Trophoblast cell (in vitro differentiated cells and primary cell): ENCODE data around the gene CLPSL1.
A peak's percentile ranks its signal among the peaks of the same experiment; 100 is the strongest.

Experiments used
- DNase-seq, 2 donors: peaks; one replicate each; pipeline ENCODE4 v3.0.0-alpha.2; 2016
- H2AFZ ChIP-seq: 2 replicates; pipeline ENCODE4 v1.6.1; 2013; ENCODE audit warnings: low read length, moderate library complexity, mild to moderate bottlenecking; ENCODE audit not compliant: insufficient read depth, poor library complexity
- H2AK5ac ChIP-seq: 2 replicates; pipeline ENCODE4 v1.6.1; 2013; ENCODE audit warnings: mild to moderate bottlenecking, low read length
- H2BK120ac ChIP-seq: 2 replicates; pipeline ENCODE4 v1.6.1; 2013; ENCODE audit warnings: low read length, mild to moderate bottlenecking, moderate library complexity; ENCODE audit not compliant: insufficient read depth, poor library complexity
- H2BK12ac ChIP-seq: 2 replicates; pipeline ENCODE4 v1.6.1; 2013; ENCODE audit warnings: mild to moderate bottlenecking, low read length, moderate library complexity
- H2BK5ac ChIP-seq: 2 replicates; pipeline ENCODE4 v1.6.1; 2013; ENCODE audit warnings: low read length, low read depth, moderate library complexity, mild to moderate bottlenecking; ENCODE audit not compliant: poor library complexity
- H3K14ac ChIP-seq: 2 replicates; pipeline ENCODE4 v1.6.1; 2013; ENCODE audit warnings: mild to moderate bottlenecking, low read length
- H3K18ac ChIP-seq: 2 replicates; pipeline ENCODE4 v1.6.1; 2013; ENCODE audit warnings: mild to moderate bottlenecking, low read length
- H3K23ac ChIP-seq: 2 replicates; pipeline ENCODE4 v1.6.1; 2013; ENCODE audit warnings: low read length
- H3K27ac ChIP-seq: 2 replicates; pipeline ENCODE4 v1.5.1; 2013; ENCODE audit warnings: low read depth, mild to moderate bottlenecking, inconsistent platforms, low read length, moderate library complexity
- H3K27me3 ChIP-seq: 2 replicates; pipeline ENCODE4 v1.6.1; 2013; ENCODE audit warnings: inconsistent platforms, mild to moderate bottlenecking, low read length, moderate library complexity; ENCODE audit not compliant: insufficient read depth
- H3K36me3 ChIP-seq, 2 experiments: 1 replicate in 1 of 2; 2 replicates in 1 of 2; pipeline ENCODE4 v1.6.1; 2013; ENCODE audit warnings: low read length in 2 of 2, mild to moderate bottlenecking in 2 of 2, moderate library complexity in 1 of 2; ENCODE audit not compliant: insufficient read depth in 2 of 2, control insufficient read depth in 1 of 2
- H3K4ac ChIP-seq: 2 replicates; pipeline ENCODE4 v1.6.1; 2013; ENCODE audit warnings: low read depth, mild to moderate bottlenecking, low read length, moderate library complexity
- H3K4me1 ChIP-seq, 2 experiments: 1 replicate in 1 of 2; 2 replicates in 1 of 2; pipeline ENCODE4 v1.6.1; 2013; ENCODE audit warnings: low read length in 2 of 2, mild to moderate bottlenecking in 2 of 2, moderate library complexity in 1 of 2; ENCODE audit not compliant: insufficient read depth in 2 of 2, control insufficient read depth in 1 of 2
- H3K4me2 ChIP-seq: 2 replicates; pipeline ENCODE4 v1.6.1; 2013; ENCODE audit warnings: inconsistent platforms, mild to moderate bottlenecking, low read length, moderate library complexity
- H3K4me3 ChIP-seq: 2 replicates; pipeline ENCODE4 v1.5.1; 2013; ENCODE audit warnings: mild to moderate bottlenecking, low read depth, low read length, inconsistent platforms
- H3K79me1 ChIP-seq: one replicate; pipeline ENCODE4 v1.6.1; 2013; ENCODE audit warnings: low read length
- H3K79me2 ChIP-seq: 2 replicates; pipeline ENCODE4 v1.6.1; 2013; ENCODE audit warnings: low read length, mild to moderate bottlenecking; ENCODE audit not compliant: control insufficient read depth, insufficient read depth, poor library complexity
- H3K9ac ChIP-seq: 2 replicates; pipeline ENCODE4 v1.6.1; 2013; ENCODE audit warnings: mild to moderate bottlenecking, low read length
- H3K9me3 ChIP-seq: 2 replicates; pipeline ENCODE4 v1.6.1; 2013; ENCODE audit warnings: low read depth, mild to moderate bottlenecking, control low read depth, inconsistent platforms, low read length; ENCODE audit not compliant: insufficient read depth
- H4K12ac ChIP-seq: 2 replicates; pipeline ENCODE4 v1.6.1; 2013; ENCODE audit warnings: low read depth, mild to moderate bottlenecking, low read length, moderate library complexity
- H4K8ac ChIP-seq: 2 replicates; pipeline ENCODE4 v1.6.1; 2013; ENCODE audit warnings: low read depth, mild to moderate bottlenecking, low read length, moderate library complexity
- H4K91ac ChIP-seq: one replicate; pipeline ENCODE4 v1.6.1; 2013; ENCODE audit warnings: low read depth, mild to moderate bottlenecking, low read length, moderate library complexity
- WGBS: extraction: QIAGEN DNeasy Blood & Tissue Kit; methylation state at CpG from one replicate; pipeline ENCODE4 v1.1.7; 2013; ENCODE audit warnings: missing lambda C conversion rate; ENCODE audit not compliant: insufficient read length, insufficient coverage; ENCODE audit errors: extremely low coverage; 5-methylcytosine and 5-hydroxymethylcytosine counted together

Gene CLPSL1

DNA sequence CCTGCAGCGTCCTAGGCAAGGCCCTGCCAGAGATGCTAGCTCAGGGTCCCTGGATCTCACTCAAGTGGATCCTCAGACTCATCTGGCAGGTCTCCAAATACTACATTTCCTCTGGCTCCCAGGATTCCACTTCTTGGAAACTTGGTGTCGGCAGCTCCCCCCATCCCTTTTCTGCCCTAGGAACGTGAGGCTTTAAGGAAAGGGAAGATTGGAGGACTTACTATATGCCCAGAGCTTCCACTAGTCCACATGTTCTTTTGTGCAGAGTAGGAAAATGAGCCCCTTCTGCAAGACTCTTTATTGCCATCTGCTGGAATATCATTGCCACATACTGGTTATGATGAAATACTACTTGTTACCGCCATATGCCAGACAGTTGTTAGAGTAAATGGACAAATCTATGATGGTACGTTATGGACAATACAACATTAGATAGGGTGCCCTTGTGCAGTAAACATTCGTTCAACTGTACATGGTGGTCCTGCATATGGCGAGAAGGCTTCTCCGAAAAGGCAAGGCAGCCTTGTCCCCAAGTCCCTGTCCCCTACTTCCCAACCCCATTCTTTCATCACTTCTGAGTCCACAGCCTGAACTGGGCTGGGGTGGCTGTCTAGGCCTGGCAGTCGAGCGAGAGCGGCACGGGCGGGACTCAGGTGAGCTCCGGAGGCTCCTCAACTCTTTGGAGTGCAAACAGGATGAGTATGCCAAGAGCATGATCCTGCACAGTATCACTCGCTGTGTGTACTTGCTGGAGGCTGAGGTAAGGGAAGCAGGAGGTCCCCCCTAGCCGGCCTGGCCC, 43.2 kb upstream of the CLPSL1 start:
- Histone ChIP-seq H2BK5ac (no peak overlapping the region), H3K9ac (no peak overlapping the region), H3K79me2 (no peaks in the 10 kb centered on the region), H3K9me3 (peaks cover 2% of the 10 kb centered on the region), H3K14ac (no peak overlapping the region), H2AFZ (no peak overlapping the region), H2AK5ac (no peak overlapping the region), H3K4ac (no peak overlapping the region), H3K27ac (no peak overlapping the region), H3K27me3 (no peaks in the 10 kb centered on the region), H3K79me1 (no peaks in the 10 kb centered on the region), H3K23ac (no peak overlapping the region), H4K12ac (no peak overlapping the region), H3K36me3 (no peaks in the 10 kb centered on the region), H3K4me2 (no peak overlapping the region), H2BK12ac (peak overlapping the region; percentile 6), H2BK120ac (no peak overlapping the region), H3K18ac (no peak overlapping the region), H3K4me3 (no peak overlapping the region), H3K4me1 (peaks cover 5 to 8% of the 10 kb centered on the region in 2 experiments), H4K8ac (no peak overlapping the region), H4K91ac (no peak overlapping the region)
- peak in 1 of 2 donors; percentile 84 for DNase-seq
- WGBS = no CpG with 5 or more reads among the region's 16 CpGs

DNA sequence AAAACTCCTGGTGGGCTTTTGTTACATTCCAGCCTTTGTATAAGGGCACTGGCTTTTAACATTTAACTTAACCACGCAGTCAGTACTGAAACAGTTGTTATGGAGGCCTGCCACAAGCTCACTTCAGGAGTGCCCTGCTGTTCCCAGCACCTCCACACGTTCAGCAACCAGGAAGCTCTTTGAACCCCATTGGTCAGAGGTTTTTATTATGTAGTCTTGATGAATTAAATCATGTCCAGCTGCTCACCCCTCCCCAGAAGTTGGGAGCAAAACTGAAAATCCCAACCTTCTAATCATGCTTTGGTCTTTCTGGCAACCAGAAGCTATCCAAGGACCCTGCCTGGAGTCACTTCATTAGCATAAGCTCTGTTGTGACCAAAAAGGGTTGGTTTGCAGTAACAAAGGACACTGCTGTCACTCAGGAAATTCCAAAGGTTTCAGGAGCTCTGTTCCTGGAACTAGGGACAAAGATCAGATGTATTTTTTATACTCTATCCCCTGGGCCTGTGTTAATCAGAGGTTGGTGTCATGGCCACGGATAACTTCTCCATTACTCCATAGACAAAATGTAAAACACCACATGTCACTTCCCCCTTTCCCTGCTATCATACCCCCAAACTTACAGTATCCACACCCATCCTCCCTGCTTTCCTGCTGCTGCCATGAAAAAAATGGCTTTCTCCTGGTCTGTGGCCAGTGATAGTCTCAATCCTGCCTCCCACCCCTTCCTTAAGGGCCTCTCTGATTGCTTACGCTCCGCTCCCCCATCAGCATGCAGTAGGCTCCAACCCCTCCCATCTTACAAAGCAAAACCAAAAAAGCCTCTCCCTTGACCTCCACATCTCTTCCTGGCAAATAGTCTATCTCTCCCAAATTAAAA, 40.9 kb upstream of the CLPSL1 start:
- Histone ChIP-seq H3K14ac (no peak overlapping the region), H3K27me3 (no peaks in the 10 kb centered on the region), H3K4ac (no peak overlapping the region), H3K4me2 (no peak overlapping the region), H4K12ac (no peak overlapping the region), H3K36me3 (no peaks in the 10 kb centered on the region), H2BK120ac (no peak overlapping the region), H3K79me2 (no peaks in the 10 kb centered on the region), H3K79me1 (no peaks in the 10 kb centered on the region), H2BK5ac (no peak overlapping the region), H3K27ac (no peak overlapping the region), H3K23ac (no peak overlapping the region), H4K8ac (peak overlapping the region; percentile 55), H4K91ac (no peak overlapping the region), H2AFZ (no peak overlapping the region), H3K9ac (no peak overlapping the region), H2AK5ac (no peak overlapping the region), H3K18ac (no peak overlapping the region), H2BK12ac (peak overlapping the region; percentile 7), H3K4me3 (no peak overlapping the region), H3K4me1 (peaks cover 5 to 12% of the 10 kb centered on the region in 2 experiments), H3K9me3 (peaks cover 2% of the 10 kb centered on the region)
- no CpG with 5 or more reads among the region's 5 CpGs for WGBS
- no peak for DNase-seq

DNA sequence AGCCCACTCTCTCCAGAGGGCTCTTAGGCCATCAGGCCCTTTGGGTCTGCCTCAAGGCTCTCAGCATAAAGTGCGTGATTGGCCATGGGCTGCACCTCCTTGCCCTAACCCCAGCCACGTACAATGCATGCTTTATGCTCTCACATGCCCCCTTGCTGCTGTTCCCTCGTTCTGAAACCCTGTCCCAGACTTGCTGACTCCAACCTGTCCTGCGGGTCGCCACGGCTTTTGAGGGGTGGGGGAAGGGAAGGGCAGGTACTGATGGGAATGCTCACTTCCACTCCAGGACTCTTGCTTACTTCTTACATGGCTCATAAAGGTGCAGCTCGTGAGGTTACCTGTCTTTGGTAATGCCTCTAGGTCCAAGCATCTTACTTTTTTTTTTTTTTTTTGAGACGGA, 38.0 kb upstream of the CLPSL1 start:
- peaks cover 5 to 12% of the 10 kb centered on the region in 2 experiments for H3K4me1 ChIP-seq
- H3K23ac ChIP-seq = no peak overlapping the region
- no peak overlapping the region for H2AK5ac ChIP-seq
- H3K4me2 ChIP-seq = no peak overlapping the region
- no peaks in the 10 kb centered on the region for H3K9me3 ChIP-seq
- no peak overlapping the region for H2AFZ ChIP-seq
- no peak overlapping the region for H2BK5ac ChIP-seq
- H2BK120ac ChIP-seq = no peak overlapping the region
- DNase-seq = no peak
- no peak overlapping the region for H4K12ac ChIP-seq
- H3K79me1 ChIP-seq = no peaks in the 10 kb centered on the region
- no peaks in the 10 kb centered on the region for H3K27me3 ChIP-seq
- no peak overlapping the region for H3K4me3 ChIP-seq
- no peaks in the 10 kb centered on the region for H3K36me3 ChIP-seq
- WGBS = no CpG with 5 or more reads among the region's 8 CpGs
- no peak overlapping the region for H4K91ac ChIP-seq
- no peak overlapping the region for H4K8ac ChIP-seq
- H3K79me2 ChIP-seq = no peaks in the 10 kb centered on the region
- H2BK12ac ChIP-seq = no peak overlapping the region
- H3K14ac ChIP-seq = no peak overlapping the region
- no peak overlapping the region for H3K9ac ChIP-seq
- no peak overlapping the region for H3K4ac ChIP-seq
- H3K27ac ChIP-seq = no peak overlapping the region
- no peak overlapping the region for H3K18ac ChIP-seq

DNA sequence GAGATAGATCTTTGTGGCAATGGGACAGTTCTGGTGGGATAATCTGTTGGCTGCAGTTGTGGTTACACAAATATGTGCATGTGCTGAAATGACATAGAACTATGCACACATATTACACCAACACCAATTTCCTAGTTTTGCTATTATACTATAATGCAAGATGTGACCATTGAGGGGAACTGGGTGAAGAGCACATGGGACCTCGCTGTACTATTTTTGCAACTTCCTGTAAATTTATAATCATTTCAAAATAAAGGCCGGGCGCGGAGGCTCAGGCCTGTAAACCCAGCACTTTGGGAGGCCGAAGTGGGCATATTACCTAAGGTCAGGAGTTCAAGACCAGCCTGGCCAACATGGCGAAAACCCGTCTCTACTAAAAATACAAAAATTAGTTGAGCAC, 35.3 kb upstream of the CLPSL1 start:
- Histone ChIP-seq H3K9ac (no peak overlapping the region), H2BK120ac (no peak overlapping the region), H4K91ac (no peak overlapping the region), H2BK5ac (no peak overlapping the region), H3K4me1 (peaks cover 0 to 5% of the 10 kb centered on the region in 2 experiments), H3K27me3 (no peaks in the 10 kb centered on the region), H3K36me3 (no peaks in the 10 kb centered on the region), H2AK5ac (no peak overlapping the region), H3K27ac (no peak overlapping the region), H4K12ac (no peak overlapping the region), H3K4ac (no peak overlapping the region), H3K4me2 (no peak overlapping the region), H3K79me2 (no peaks in the 10 kb centered on the region), H3K23ac (no peak overlapping the region), H3K14ac (no peak overlapping the region), H2BK12ac (no peak overlapping the region), H3K9me3 (no peaks in the 10 kb centered on the region), H4K8ac (no peak overlapping the region), H3K4me3 (no peak overlapping the region), H2AFZ (no peak overlapping the region), H3K79me1 (no peaks in the 10 kb centered on the region), H3K18ac (no peak overlapping the region)
- DNase-seq = no peak
- WGBS = no CpG with 5 or more reads among the region's 7 CpGs
